GM18498 (cell line): ENCODE measurements around the gene BAHD1.

Source experiments
- ATAC-seq: cut with Tn5 transposase; IDR thresholded peaks from one replicate; pipeline ENCODE4 v1.9.1; 2021; ENCODE audit warnings: mild to moderate bottlenecking, moderate library complexity; ENCODE audit not compliant: unreplicated experiment

Gene BAHD1

DNA sequence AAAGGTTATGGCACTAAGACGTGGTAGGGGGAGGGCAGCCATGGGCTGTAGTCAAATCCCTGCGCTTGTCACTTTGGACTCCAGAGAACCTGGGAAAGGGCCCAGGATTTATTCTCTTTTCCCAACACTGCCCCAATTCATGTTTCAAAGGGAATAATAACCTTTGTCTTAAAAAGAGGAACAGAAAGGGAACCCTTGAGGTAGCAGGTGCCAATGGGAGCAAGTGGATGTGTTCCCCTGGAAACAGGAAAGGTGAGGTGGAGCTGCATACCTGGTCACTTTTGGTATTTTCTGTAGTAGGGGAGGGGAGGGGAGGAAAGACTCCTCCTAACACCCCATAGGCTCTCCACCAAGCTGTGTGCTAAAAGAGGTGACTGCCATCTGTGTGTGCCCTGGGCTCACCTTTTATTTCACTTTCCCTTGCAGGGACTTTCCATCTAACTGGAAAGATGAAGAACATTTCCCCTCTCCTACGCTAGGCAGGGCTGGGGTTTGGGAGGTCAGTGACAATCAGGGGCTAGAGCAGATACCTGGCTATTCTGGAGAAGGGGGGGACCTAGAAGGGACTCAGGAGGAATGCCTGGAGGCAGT lies 23.9 kb downstream of the BAHD1 start:
- no peak for ATAC-seq

DNA sequence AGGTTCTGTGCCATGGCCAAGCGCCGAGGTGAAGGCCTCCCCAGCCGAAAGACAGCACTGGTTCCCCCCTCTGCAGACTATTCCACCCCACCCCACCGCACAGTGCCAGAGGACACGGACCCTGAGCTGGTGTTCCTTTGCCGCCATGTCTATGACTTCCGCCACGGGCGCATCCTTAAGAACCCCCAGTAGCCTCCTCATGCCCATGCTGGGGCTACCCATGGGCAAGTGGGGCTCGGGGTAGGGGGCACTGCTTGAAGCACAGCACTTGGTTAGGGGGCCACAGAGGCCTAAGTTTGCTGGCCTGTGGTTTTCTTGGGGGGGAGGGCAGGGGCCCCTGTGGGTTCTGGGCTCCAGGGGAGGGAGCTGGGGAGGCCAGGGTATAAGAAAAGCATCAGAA lies 25.2 kb downstream of the BAHD1 start:
- no peak for ATAC-seq

DNA sequence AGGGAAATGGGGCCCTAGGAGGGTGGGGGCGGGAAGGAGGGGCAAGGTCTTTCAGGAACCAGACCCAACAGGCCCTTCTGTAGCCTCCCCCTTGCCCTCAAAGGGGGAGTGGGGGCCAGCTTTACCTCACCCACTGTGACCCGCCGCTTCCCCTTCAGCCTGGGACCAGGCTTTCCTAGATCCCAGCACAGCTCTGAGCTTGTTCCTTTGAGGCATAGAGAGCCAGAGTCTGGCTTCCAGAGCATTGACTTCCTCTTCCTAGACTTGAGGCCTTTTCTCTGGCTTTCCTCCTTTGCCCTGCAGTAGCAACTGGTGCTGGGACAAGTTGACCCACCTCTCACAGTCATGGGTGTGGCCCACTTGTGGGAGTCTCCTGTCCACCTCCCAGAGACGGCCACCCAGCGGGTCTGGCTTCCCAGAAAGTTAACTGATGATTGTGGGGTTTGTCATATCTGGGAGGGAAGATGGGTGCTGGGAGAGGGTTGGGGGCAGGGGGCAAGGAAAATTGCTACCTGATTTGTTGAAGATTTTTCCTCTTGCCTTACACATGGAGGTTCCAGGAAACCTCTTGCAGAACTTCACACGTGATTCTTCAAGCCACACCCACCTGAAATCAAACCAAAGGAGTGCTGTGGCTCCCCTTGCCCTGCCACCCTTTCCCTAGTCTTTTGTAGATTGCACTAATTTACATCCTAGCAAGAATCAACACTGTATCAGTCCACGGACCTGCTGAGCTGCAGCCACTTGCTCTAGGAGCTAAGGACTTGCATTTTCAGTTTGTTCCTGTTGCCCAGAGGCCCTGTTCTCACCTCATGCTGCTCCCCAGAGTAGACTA lies 25.9 kb downstream of the BAHD1 start:
- ATAC-seq, result no peak

DNA sequence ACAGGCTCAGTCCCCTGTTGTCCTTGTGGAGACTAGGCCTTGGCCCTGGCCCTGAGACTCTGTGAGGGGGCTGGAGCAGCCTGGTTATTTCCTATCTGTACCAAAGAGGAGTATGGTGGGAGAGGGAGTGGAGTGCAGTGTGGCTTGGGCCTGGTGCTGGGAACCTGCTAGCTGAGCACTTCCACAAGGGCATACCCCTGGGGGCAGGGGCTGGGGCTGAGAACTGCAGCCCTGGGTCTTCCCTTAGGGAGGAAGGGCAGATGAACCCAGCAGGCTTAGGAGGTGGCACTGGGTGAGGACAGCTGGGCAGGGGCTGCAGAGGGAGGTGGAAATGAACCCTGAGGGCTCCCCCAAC lies 26.5 kb downstream of the BAHD1 start:
- ATAC-seq, result no peak

- no peak for ATAC-seq
These were observed 28.2 kb downstream of the BAHD1 start for GRCh38 chr15:40468898-40469331.

- ATAC-seq, result no peak
These were observed 29.1 kb downstream of the BAHD1 start for GRCh38 chr15:40469776-40470390.

- ATAC-seq, result peak; percentile 77
These were observed 29.8 kb downstream of the BAHD1 start, which contains the start of gene CHST14 for GRCh38 chr15:40470423-40471104. Gene CHST14 (plus strand): TSS chr15:40470984. CDS start chr15:40471214, 230 bp downstream.

DNA sequence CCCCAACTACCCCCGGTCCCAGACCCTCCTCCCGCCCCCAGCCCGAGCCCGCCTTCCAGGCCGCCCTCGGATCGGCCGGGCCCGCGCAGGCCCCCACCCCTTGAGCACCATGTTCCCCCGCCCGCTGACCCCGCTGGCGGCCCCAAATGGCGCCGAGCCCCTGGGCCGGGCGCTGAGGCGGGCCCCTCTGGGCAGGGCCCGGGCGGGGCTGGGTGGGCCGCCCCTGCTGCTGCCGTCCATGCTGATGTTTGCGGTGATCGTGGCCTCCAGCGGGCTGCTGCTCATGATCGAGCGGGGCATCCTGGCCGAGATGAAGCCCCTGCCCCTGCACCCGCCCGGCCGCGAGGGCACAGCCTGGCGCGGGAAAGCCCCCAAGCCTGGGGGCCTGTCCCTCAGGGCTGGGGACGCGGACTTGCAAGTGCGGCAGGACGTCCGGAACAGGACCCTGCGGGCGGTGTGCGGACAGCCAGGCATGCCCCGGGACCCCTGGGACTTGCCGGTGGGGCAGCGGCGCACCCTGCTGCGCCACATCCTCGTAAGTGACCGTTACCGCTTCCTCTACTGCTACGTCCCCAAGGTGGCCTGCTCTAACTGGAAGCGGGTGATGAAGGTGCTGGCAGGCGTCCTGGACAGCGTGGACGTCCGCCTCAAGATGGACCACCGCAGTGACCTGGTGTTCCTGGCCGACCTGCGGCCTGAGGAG lies 30.5 kb downstream of the BAHD1 start:
- ATAC-seq, result peak; percentile 43

GRCh38 chr15:40471808-40472150 lies 31.0 kb downstream of the BAHD1 start:
- ATAC-seq, result peak; percentile 7

- ATAC-seq, result no peak
These were observed 31.5 kb downstream of the BAHD1 start for GRCh38 chr15:40472171-40472727.

DNA sequence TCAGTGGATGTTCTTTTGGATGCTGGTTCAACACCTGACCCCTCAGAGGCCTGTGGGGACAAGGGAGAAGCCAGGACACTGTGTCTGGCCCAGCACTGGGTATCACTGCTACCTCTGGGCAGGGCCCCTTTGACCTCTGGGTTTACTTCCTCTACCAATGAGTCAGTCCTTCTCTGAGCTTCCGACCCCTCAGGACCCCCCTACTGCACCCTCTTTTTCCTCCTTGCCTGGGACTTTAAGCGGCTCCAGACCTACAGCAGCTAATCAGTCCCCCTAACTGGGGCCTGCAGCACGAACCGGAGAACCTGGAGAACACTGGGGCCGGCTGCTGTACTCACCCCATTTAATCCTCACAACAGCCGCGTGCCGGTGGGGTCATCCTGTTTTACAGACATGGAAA lies 33.8 kb downstream of the BAHD1 start:
- ATAC-seq, result no peak

GRCh38 chr15:40477642-40478327 lies 37.0 kb downstream of the BAHD1 start:
- no peak for ATAC-seq

DNA sequence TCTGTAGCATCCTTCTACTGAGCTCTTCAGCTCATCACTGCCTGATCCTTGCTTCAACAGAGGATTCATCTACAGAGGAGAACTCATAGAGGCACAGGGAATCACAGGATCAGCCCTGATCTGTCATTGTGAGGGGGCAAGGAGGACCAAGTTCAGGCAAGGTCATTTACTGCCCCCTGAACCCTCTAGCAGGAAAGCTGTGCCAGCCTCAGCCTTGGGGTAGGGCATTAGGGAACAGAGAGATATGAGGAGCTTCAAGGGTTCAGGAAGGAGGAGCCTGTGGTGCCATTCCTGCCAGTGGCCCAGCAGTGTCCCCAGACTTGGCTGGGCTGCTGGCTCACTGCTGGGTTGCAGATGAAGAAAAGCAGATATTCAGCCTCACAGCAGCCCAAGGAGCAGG lies 38.3 kb downstream of the BAHD1 start:
- no peak for ATAC-seq

DNA sequence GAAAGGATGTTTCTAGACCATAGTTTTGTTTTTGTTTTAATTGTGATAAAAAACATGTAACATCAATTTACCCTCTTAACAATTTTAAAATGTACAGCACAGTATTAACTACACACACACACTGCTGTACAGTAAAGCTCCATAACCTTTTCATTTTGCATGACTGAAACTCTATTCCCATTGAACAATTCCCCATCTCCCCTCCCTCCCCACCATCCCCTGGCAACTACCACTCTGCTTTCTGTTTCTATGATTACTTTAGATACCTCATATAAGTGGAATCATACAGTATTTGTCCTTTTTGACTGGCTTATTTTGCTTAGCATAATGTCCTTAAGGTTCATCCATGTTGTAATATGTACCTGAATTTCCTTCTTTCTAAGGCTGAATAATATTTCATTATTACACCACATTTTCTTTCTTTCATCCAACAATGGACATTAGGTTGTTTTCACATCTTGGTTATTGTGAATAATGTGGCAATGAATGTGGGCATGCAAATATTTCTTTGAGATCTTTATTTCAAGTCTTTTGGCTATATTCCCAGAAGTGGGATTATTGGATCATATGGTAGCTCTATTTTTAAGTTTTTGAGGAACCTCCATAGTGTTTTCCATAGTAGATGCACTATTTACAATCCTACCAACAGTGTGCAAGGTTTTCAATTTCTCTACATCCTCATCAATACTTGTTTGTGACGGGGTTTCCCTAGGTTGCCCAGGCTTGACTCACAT lies 40.8 kb downstream of the BAHD1 start:
- no peak for ATAC-seq

- no peak for ATAC-seq
These were observed 43.2 kb downstream of the BAHD1 start for GRCh38 chr15:40483919-40484318.

GRCh38 chr15:40486066-40486770 lies 45.5 kb downstream of the BAHD1 start:
- ATAC-seq, result no peak

- no peak for ATAC-seq
These were observed 47.3 kb downstream of the BAHD1 start for GRCh38 chr15:40487816-40488682.
